ENCODE results near the gene KIF26A.

KIF26A gene

GRCh38 chr14:104138098-104138717 lies at the start of gene KIF26A:
Gene KIF26A, plus strand, starts transcription at chr14:104138587. Its CDS starts 136 bp downstream, at chr14:104138723.
- DNase-seq, result peak; percentile 37

GRCh38 chr14:104090071-104090748 lies 48.2 kb upstream of the KIF26A start:
- no peak for DNase-seq

GRCh38 chr14:104091061-104091926 lies 47.1 kb upstream of the KIF26A start:
- DNase-seq, result no peak

- no peak for DNase-seq
Measured at GRCh38 chr14:104091927-104092771, 46.2 kb upstream of the KIF26A start.

- DNase-seq, result no peak
Measured at GRCh38 chr14:104092931-104093365, 45.4 kb upstream of the KIF26A start.

GRCh38 chr14:104093366-104094055 lies 44.9 kb upstream of the KIF26A start:
- no peak for DNase-seq

- no peak for DNase-seq
Measured at GRCh38 chr14:104094056-104094708, 44.2 kb upstream of the KIF26A start.

- DNase-seq, result peak; percentile 77
Measured at GRCh38 chr14:104094709-104095425, 43.5 kb upstream of the KIF26A start.

- no peak for DNase-seq
Measured at GRCh38 chr14:104095426-104096310, 42.7 kb upstream of the KIF26A start.

GRCh38 chr14:104096318-104096717 lies 42.1 kb upstream of the KIF26A start:
- DNase-seq, result no peak

- DNase-seq, result no peak
Measured at GRCh38 chr14:104096751-104097700, 41.4 kb upstream of the KIF26A start.

GRCh38 chr14:104098272-104099095 lies 39.9 kb upstream of the KIF26A start:
- no peak for DNase-seq

- DNase-seq, result no peak
Measured at GRCh38 chr14:104099096-104100041, 39.0 kb upstream of the KIF26A start.

- no peak for DNase-seq
Measured at GRCh38 chr14:104100171-104101085, 38.0 kb upstream of the KIF26A start.

GRCh38 chr14:104101086-104101621 lies 37.2 kb upstream of the KIF26A start:
- DNase-seq, result no peak

Data from CD4-positive, alpha-beta T cell treated with Interleukin-17A for 4 hours (primary cell).